ENCODE measurements around the gene BTN3A1. TPM values are rescaled to one million over a fixed set of nuclear protein-coding genes. Genes with fewer than 3 reads are reported as not detected.
"Not testable (repeated sequence)": the region's sequence is repeated elsewhere in the genome, so short reads cannot be mapped to it uniquely, and the experiment has no call there.

The BTN3A1 gene
- total RNA-seq, 4 donors from 2014 or later, result 5.3 to 12.9 (median 6.9) TPM

GRCh38 chr6:26366504-26366903 lies 35.6 kb upstream of the BTN3A1 start:
- DNase-seq (ENCODE audit: extremely low spot score), result no peak
- H3K9me3 ChIP-seq, result no peaks in the 10 kb centered on the region
- H3K4me3 ChIP-seq, result no peak overlapping the region
- TF ChIP-seq POLR2AphosphoS5 (IDR thresholded peaks at IDR 0.05) (no peak), CTCF (IDR thresholded peaks at IDR 0.05) (no peak), EP300 (IDR thresholded peaks at IDR 0.05) (no peak), POLR2A (IDR thresholded peaks at IDR 0.05; ENCODE audit: low read depth) (no peak)
- H3K36me3 ChIP-seq, result peaks cover 0 to 25% (median 4%) of the 10 kb centered on the region in 4 donors
- H3K27ac ChIP-seq (replicated peaks in 1 of 4), result no peak overlapping the region
- intact Hi-C loops (cut with DNase I), result no loop called here
- no peaks in the 10 kb centered on the region for H3K27me3 ChIP-seq
- H3K4me1 ChIP-seq, result peaks cover 10 to 24% (median 16%) of the 10 kb centered on the region in 4 donors
- 71% methylated on average over 1 of the region's 1 CpG for WGBS

- Histone ChIP-seq H3K4me1 (peaks cover 10 to 24% (median 16%) of the 10 kb centered on the region in 4 donors), H3K9me3 (no peaks in the 10 kb centered on the region), H3K27me3 (no peaks in the 10 kb centered on the region), H3K36me3 (peaks cover 0 to 25% (median 4%) of the 10 kb centered on the region in 4 donors), H3K4me3 (no peak overlapping the region), H3K27ac (replicated peaks in 1 of 4) (no peak overlapping the region)
- TF ChIP-seq EP300 (IDR thresholded peaks at IDR 0.05) (no peak), CTCF (IDR thresholded peaks at IDR 0.05) (no peak), POLR2AphosphoS5 (IDR thresholded peaks at IDR 0.05) (no peak), POLR2A (IDR thresholded peaks at IDR 0.05; ENCODE audit: low read depth) (no peak)
- WGBS, result 73% methylated on average over 3 of the region's 3 CpGs
- DNase-seq (ENCODE audit: extremely low spot score), result no peak
- intact Hi-C loops (cut with DNase I), result no loop called here
Measured at GRCh38 chr6:26367114-26367513, 35.0 kb upstream of the BTN3A1 start.

- H3K4me3 ChIP-seq; H3K27me3 ChIP-seq; H3K27ac ChIP-seq (replicated peaks in 1 of 4); H3K4me1 ChIP-seq; DNase-seq (ENCODE audit: extremely low spot score); H3K9me3 ChIP-seq; intact Hi-C loops (cut with DNase I): not testable (repeated sequence)
- peaks cover 0 to 52% (median 22%) of the 10 kb centered on the region in 4 donors for H3K36me3 ChIP-seq
- 70% methylated on average over 4 of the region's 4 CpGs for WGBS
Measured at GRCh38 chr6:26371813-26372212, 30.3 kb upstream of the BTN3A1 start.

GRCh38 chr6:26372308-26373144 lies 29.5 kb upstream of the BTN3A1 start:
- DNase-seq (ENCODE audit: extremely low spot score), result no peak
- Histone ChIP-seq H3K4me1 (peaks cover 0 to 6% (median 0%) of the 10 kb centered on the region in 4 donors), H3K27me3 (no peaks in the 10 kb centered on the region), H3K4me3 (no peak overlapping the region), H3K9me3 (no peaks in the 10 kb centered on the region), H3K27ac (replicated peaks in 1 of 4) (no peak overlapping the region), H3K36me3 (peaks cover 0 to 52% (median 22%) of the 10 kb centered on the region in 4 donors)
- intact Hi-C loops (cut with DNase I), result no loop called here
- WGBS, result 88% methylated on average over 12 of the region's 12 CpGs
- TF ChIP-seq EP300 (IDR thresholded peaks at IDR 0.05) (no peak), POLR2AphosphoS5 (IDR thresholded peaks at IDR 0.05) (no peak), CTCF (IDR thresholded peaks at IDR 0.05) (no peak), POLR2A (IDR thresholded peaks at IDR 0.05; ENCODE audit: low read depth) (no peak)

GRCh38 chr6:26375270-26375669 lies 26.8 kb upstream of the BTN3A1 start:
- intact Hi-C loops (cut with DNase I), result no loop called here
- Histone ChIP-seq H3K36me3 (peaks cover 0 to 38% (median 21%) of the 10 kb centered on the region in 4 donors), H3K27ac (replicated peaks in 1 of 4) (no peak overlapping the region), H3K9me3 (no peaks in the 10 kb centered on the region), H3K4me3 (no peak overlapping the region), H3K27me3 (no peaks in the 10 kb centered on the region), H3K4me1 (peaks cover 0 to 2% (median 0%) of the 10 kb centered on the region in 4 donors)
- TF ChIP-seq POLR2AphosphoS5 (IDR thresholded peaks at IDR 0.05) (no peak), EP300 (IDR thresholded peaks at IDR 0.05) (no peak), POLR2A (IDR thresholded peaks at IDR 0.05; ENCODE audit: low read depth) (no peak), CTCF (IDR thresholded peaks at IDR 0.05) (no peak)
- WGBS, result 47% methylated on average over 3 of the region's 3 CpGs
- no peak for DNase-seq (ENCODE audit: extremely low spot score)

Measured in esophagus muscularis mucosa (tissue), 4 donors.